Measurements from ENCODE around the gene ITIH1.

DNA sequence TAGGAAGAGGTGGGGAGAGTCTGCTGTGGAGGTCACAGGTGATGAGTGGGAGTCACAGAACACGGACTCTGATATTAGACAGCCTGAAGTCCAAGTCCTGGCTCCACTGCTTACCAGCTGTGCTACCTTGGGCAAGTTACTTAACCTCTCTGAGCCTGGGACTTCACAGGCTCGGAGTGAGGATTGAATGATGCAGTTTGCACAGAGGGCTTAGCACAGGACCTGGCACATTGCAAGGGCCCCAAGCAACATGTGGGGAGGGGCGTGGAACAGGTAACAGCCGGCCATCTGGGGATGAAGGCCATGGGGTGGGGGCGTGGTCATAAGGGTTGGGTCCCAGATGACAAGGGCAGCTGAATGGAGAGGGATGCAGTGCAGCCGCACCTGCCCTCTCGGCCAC, 12.9 kb downstream of the ITIH1 start:
- TF ChIP-seq, protein P1, sequence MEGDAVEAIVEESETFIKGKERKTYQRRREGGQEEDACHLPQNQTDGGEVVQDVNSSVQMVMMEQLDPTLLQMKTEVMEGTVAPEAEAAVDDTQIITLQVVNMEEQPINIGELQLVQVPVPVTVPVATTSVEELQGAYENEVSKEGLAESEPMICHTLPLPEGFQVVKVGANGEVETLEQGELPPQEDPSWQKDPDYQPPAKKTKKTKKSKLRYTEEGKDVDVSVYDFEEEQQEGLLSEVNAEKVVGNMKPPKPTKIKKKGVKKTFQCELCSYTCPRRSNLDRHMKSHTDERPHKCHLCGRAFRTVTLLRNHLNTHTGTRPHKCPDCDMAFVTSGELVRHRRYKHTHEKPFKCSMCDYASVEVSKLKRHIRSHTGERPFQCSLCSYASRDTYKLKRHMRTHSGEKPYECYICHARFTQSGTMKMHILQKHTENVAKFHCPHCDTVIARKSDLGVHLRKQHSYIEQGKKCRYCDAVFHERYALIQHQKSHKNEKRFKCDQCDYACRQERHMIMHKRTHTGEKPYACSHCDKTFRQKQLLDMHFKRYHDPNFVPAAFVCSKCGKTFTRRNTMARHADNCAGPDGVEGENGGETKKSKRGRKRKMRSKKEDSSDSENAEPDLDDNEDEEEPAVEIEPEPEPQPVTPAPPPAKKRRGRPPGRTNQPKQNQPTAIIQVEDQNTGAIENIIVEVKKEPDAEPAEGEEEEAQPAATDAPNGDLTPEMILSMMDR (IDR thresholded peaks at IDR 0.05; ENCODE audit: poor library complexity, severe bottlenecking) = no peak
- TF ChIP-seq POLR2AphosphoS5 (IDR thresholded peaks at IDR 0.05) (no peak), EZH2 (IDR thresholded peaks at IDR 0.05; ENCODE audit: borderline replicate concordance, insufficient read depth, low read length, poor library complexity, severe bottlenecking) (no peak), MXI1 (conservative IDR thresholded peaks at IDR 0.05; ENCODE audit: poor library complexity, severe bottlenecking) (no peak), EP300 (conservative IDR thresholded peaks at IDR 0.05; ENCODE audit: poor library complexity, severe bottlenecking) (no peak)
